Hepatocyte (in vitro differentiated cells): ENCODE results near the gene SLC6A20. TPM values are rescaled to one million over a fixed set of nuclear protein-coding genes. Genes with fewer than 3 reads are reported as not detected.

ENCODE experiments used
- DNase-seq: peaks from one replicate; pipeline ENCODE4 v3.0.0-alpha.2; 2016; ENCODE audit warnings: low spot score
- H2AFZ ChIP-seq: fragments of 200-600 bp; sonication (generic); 2 replicates; pipeline ENCODE4 v1.6.0; 2016; ENCODE audit warnings: antibody characterized with exemption, mild to moderate bottlenecking
- H3K27ac ChIP-seq: fragments of 200-600 bp; sonication (generic); 2 replicates; pipeline ENCODE4 v1.5.1; 2016; ENCODE audit warnings: mild to moderate bottlenecking
- H3K27me3 ChIP-seq: fragments of 200-600 bp; sonication (generic); 2 replicates; pipeline ENCODE4 v1.6.1; 2016
- H3K36me3 ChIP-seq: fragments of 200-600 bp; sonication (generic); replicated peaks from 2 replicates; pipeline ENCODE4 v1.5.1; 2016; ENCODE audit warnings: low read depth; ENCODE audit not compliant: insufficient read depth
- H3K4me1 ChIP-seq: fragments of 200-600 bp; sonication (generic); 2 replicates; pipeline ENCODE4 v1.5.1; 2016; ENCODE audit warnings: mild to moderate bottlenecking, moderate library complexity; ENCODE audit not compliant: insufficient read depth
- H3K4me2 ChIP-seq: fragments of 200-600 bp; sonication (generic); 2 replicates; pipeline ENCODE4 v1.6.0; 2016
- H3K4me3 ChIP-seq: fragments of 200-600 bp; sonication (generic); 2 replicates; pipeline ENCODE4 v1.5.1; 2016; ENCODE audit warnings: mild to moderate bottlenecking
- H3K79me2 ChIP-seq: fragments of 200-600 bp; sonication (generic); 2 replicates; pipeline ENCODE4 v1.6.0; 2017; ENCODE audit warnings: mild to moderate bottlenecking
- H3K9me2 ChIP-seq: fragments of 200-600 bp; sonication (generic); replicated peaks from 2 replicates; pipeline ENCODE4 v1.6.0; 2017; ENCODE audit warnings: mild to moderate bottlenecking; ENCODE audit not compliant: insufficient read depth
- H3K9me3 ChIP-seq: fragments of 200-600 bp; sonication (generic); 2 replicates; pipeline ENCODE4 v1.5.1; 2016; ENCODE audit warnings: low read depth, mild to moderate bottlenecking
- H4K20me1 ChIP-seq: fragments of 200-600 bp; sonication (generic); 2 replicates; pipeline ENCODE4 v1.6.0; 2016; ENCODE audit warnings: mild to moderate bottlenecking; ENCODE audit not compliant: insufficient read depth, poor library complexity, severe bottlenecking
- EZH2 ChIP-seq: fragments of 200-600 bp; sonication (generic); IDR thresholded peaks from 2 replicates; pipeline ENCODE4 v1.6.1; 2016; ENCODE audit warnings: antibody characterized with exemption, mild to moderate bottlenecking, borderline replicate concordance
- EZH2phosphoT487 ChIP-seq: fragments of 200-600 bp; sonication (generic); IDR thresholded peaks from one replicate; pipeline ENCODE4 v1.6.1; 2018; ENCODE audit warnings: antibody characterized with exemption, mild to moderate bottlenecking, low read depth, moderate library complexity; ENCODE audit not compliant: unreplicated experiment, severe bottlenecking
- WGBS: methylation state at CpG from one replicate; pipeline ENCODE4 v1.1.6; 2016; ENCODE audit warnings: low lambda C conversion rate; ENCODE audit errors: missing lambda C conversion rate; 5-methylcytosine and 5-hydroxymethylcytosine counted together
- polyA plus RNA-seq: library from polyadenylated mRNA; unstranded; fragments of >200 nt; fragmentation: Nextera tagmentation; extraction: Ambion mirVana; gene quantifications from 2 replicates; pipeline ENCODE4 v1.2.1, GENCODE V29; 2016
- total RNA-seq: library from RNA; depleted of rRNA; stranded (reverse); fragments of >200 nt; gene quantifications from 2 replicates; pipeline ENCODE4 v1.2.3, GENCODE V29; 2014
- TF ChIP-seq, protein P1 (sequence below): fragments of 200-600 bp; sonication (generic); IDR thresholded peaks from 2 replicates; pipeline ENCODE4 v1.5.1; 2016; ENCODE audit warnings: antibody characterized with exemption, mild to moderate bottlenecking; ENCODE audit not compliant: poor library complexity

The SLC6A20 gene
- total and polyA plus RNA-seq, 2 experiments from 2014 or later: 5.7 to 9.6 TPM

GRCh38 chr3:45762647-45763302, 33.6 kb downstream of the SLC6A20 start:
- no peak for TF ChIP-seq EZH2
- TF ChIP-seq, protein P1, sequence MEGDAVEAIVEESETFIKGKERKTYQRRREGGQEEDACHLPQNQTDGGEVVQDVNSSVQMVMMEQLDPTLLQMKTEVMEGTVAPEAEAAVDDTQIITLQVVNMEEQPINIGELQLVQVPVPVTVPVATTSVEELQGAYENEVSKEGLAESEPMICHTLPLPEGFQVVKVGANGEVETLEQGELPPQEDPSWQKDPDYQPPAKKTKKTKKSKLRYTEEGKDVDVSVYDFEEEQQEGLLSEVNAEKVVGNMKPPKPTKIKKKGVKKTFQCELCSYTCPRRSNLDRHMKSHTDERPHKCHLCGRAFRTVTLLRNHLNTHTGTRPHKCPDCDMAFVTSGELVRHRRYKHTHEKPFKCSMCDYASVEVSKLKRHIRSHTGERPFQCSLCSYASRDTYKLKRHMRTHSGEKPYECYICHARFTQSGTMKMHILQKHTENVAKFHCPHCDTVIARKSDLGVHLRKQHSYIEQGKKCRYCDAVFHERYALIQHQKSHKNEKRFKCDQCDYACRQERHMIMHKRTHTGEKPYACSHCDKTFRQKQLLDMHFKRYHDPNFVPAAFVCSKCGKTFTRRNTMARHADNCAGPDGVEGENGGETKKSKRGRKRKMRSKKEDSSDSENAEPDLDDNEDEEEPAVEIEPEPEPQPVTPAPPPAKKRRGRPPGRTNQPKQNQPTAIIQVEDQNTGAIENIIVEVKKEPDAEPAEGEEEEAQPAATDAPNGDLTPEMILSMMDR: no peak
- no peaks in the 10 kb centered on the region for H3K4me1 ChIP-seq
- no peak overlapping the region for H2AFZ ChIP-seq
- WGBS: 92% methylated on average over 19 of the region's 19 CpGs
- H3K27ac ChIP-seq: no peak overlapping the region
- no peaks in the 10 kb centered on the region for H4K20me1 ChIP-seq
- H3K79me2 ChIP-seq: no peaks in the 10 kb centered on the region
- H3K4me2 ChIP-seq: no peak overlapping the region
- no peaks in the 10 kb centered on the region for H3K27me3 ChIP-seq
- H3K36me3 ChIP-seq: no peaks in the 10 kb centered on the region
- H3K4me3 ChIP-seq: no peak overlapping the region
- H3K9me3 ChIP-seq: no peaks in the 10 kb centered on the region
- no peaks in the 10 kb centered on the region for H3K9me2 ChIP-seq
- DNase-seq: no peak

DNA sequence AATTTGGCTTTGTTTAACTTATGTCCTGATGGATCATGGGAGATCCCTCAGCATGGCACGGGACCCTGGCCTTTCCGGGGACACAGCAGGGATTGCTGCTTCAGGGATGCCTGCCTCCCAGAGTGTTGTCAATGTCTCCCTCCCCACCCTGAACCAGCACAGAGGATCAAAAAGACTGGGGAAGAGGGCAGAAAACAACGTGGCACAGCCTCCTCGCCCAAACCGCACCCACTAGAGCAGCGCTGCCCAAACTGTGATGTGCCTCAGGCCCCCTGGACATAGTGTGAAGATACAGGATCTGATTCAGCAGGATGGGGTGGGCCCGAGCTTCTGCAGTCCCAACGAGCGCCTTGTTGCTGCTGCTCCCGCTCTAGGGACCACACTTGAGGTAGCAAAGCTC, 34.5 kb downstream of the SLC6A20 start:
- Histone ChIP-seq H2AFZ (no peak overlapping the region), H3K4me3 (no peak overlapping the region)
- WGBS: 95% methylated on average over 10 of the region's 10 CpGs

DNA sequence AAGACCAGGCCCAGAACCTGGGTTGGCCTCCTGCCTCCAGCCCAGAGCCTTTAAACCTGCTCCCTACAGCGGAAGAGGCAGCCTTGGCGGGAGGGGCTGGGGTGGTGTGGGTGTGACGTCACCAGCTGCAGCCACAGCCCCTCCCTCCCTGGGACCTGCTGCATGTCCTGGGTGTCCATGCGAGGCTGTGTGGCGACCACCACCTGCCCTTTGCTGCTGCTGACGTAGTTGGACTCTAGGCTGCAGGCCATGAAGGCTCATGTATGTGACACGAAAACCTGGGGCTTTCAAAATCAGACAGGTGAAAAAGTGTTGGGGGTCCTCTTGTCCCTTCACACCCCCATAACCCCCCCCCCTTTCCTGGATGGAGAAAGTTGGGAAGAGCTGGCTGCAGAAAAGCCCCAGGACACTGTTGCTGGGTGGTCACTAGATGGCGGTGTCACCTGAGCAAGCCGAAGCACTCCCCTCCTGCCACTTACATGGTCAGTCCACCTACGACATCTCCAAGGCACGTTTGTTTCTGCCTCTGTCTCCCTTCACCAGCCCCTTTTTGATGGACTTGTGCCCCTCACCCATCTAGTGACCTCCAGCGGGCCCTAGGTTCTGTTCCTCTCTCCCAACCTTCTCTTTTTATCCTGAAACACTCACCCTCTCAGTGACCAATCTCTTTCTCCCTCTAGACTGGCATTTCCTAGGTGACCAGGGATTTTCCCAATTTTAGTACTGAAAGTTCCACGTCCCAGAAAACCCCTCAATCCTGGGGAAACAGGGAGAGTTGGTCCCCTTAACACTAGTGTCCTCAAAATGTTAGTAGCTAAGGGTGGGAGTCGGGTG, 35.2 kb downstream of the SLC6A20 start:
- Histone ChIP-seq H3K4me2 (no peak overlapping the region), H3K79me2 (no peaks in the 10 kb centered on the region), H2AFZ (no peak overlapping the region)

More for the DNA sequence above, 34.5 kb downstream of the SLC6A20 start:
- H3K79me2 ChIP-seq: no peaks in the 10 kb centered on the region
- no peak for DNase-seq
- H3K36me3 ChIP-seq: no peaks in the 10 kb centered on the region
- H3K9me2 ChIP-seq: no peaks in the 10 kb centered on the region
- H4K20me1 ChIP-seq: no peaks in the 10 kb centered on the region
- H3K4me2 ChIP-seq: no peak overlapping the region
- H3K27me3 ChIP-seq: no peaks in the 10 kb centered on the region
- H3K4me1 ChIP-seq: no peaks in the 10 kb centered on the region
- no peaks in the 10 kb centered on the region for H3K9me3 ChIP-seq
- H3K27ac ChIP-seq: no peak overlapping the region
- TF ChIP-seq EZH2 (no peak), EZH2phosphoT487 (no peak)
- TF ChIP-seq, protein P1: no peak

More for the DNA sequence above, 35.2 kb downstream of the SLC6A20 start:
- WGBS: 38% methylated on average over 14 of the region's 14 CpGs
- Histone ChIP-seq H3K36me3 (no peaks in the 10 kb centered on the region), H3K4me3 (no peak overlapping the region), H3K9me3 (no peaks in the 10 kb centered on the region), H3K4me1 (no peaks in the 10 kb centered on the region), H3K27ac (no peak overlapping the region), H3K27me3 (no peaks in the 10 kb centered on the region), H3K9me2 (no peaks in the 10 kb centered on the region), H4K20me1 (no peaks in the 10 kb centered on the region)
- DNase-seq: peak; percentile 83
- no peak for TF ChIP-seq EZH2
- TF ChIP-seq, protein P1: peak; percentile 76
- no peak for TF ChIP-seq EZH2phosphoT487
